Activated CD4-positive, alpha-beta T cell treated with anti-CD3 and anti-CD28 coated beads, Interleukin-10, Interleukin-2, amounts not matched to agents 100 ng/mL and 50 ng/mL, durations not matched to agents 16 hours and 8 hours (primary cell): ENCODE results near the gene DSG2.
"Not testable (repeated sequence)": the region's sequence is repeated elsewhere in the genome, so short reads cannot be mapped to it uniquely, and the experiment has no call there.

Source experiments
- DNase-seq: peaks from one replicate; pipeline ENCODE4 v3.0.0-alpha.2; 2020

DSG2 gene

DNA sequence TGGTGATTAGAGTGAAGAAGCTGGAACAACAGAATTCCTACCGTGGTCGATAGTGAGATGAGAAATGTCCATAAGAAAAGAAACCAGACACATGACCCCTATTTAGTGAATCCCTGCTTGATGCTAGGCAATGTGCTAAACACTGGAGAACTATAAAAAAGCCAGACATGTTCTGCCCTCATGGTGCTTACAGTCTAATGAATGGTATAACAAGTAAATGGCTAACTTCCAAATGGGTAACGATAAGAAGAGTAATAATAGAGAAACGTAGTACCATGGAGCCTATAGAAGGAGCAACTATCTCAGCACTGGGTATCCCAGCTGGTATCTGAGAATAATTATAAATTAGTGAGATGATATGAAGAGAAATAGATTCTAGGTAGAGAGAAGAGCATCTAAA is 5.0 kb downstream of the DSG2 start:
- DNase-seq: no peak

DNA sequence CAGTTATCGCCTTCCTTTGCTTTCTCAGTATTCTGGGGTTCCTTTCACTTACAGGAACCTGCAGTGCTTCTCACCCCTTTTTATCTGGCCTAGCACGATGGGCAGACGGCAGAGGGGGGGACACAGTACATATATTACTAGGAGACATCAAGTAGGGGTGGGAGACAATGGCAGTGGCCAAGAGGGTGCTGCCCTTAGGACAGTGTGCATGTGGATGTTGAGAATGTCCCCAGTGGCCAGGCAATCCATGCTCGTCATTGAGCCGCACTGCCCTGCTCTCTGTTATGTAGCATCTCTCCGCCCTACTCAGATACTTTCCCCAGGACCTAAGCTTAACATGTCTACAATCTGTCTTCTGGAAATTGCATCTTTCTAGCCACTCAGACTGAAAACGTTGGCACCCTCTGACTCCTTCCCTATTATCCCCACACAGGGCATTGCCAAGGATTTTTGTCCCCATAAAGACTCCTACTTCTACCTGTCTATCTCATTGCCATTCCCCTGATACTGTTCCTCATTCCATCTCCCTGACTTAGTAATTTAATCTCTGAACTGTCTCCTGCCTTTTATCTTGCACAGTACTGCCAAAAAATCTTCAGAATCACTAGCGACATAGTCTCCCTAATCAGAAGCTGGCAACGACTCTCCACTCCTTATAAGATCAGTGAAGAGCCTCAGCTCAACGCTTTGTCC is 6.6 kb downstream of the DSG2 start:
- no peak for DNase-seq

DNA sequence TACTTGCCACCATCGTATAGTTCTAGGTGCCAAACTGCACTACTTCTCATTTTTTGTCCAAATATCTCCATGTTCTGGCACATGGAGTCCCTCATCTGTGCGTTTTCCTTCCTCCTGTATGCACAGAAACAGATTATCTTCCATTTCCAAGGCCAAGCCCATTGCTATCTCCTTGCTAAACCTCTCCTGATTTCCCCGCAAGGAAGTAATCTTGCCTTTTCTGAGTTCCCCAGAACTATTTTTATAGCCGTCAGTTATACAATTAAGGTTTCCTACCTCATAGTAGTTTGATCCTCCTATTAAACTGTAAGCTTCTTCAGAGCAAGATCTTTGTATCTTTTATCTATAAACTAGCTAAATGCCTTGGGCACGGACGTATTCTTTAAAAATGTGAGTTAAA is 7.2 kb downstream of the DSG2 start:
- no peak for DNase-seq

DNA sequence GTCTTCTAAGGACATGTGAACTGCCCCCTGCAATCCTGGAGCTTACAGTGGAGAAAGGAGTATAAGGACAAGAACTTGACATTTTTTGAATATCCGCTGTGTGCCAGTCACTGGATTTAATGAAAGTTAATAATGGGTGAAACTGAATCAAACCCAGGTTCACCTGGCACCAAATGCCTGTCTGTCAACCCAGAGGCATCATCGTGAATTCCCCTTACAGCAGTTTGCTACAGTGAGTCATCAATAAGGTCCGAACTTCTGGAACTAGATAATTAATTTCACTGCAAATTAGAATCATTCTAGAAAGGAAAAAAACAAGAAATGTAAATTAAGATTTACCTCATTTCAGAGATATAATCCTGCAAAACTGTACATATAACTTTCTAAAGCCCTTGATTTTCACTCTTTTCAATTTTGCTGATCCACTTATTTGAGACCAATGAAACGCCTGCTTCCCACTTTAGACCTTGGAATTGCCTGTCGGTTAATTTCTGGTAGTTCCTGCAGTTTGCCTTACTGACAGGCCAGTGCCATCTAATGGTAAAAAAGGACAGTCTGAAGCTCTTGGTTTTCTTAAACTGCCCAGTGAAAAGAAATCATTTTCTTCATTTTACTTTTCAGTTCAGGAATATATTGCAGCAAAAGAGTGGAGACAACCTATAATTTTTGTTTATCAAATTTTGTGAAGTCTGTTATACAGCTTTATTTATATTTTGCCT is 8.2 kb downstream of the DSG2 start:
- no peak for DNase-seq

DNA sequence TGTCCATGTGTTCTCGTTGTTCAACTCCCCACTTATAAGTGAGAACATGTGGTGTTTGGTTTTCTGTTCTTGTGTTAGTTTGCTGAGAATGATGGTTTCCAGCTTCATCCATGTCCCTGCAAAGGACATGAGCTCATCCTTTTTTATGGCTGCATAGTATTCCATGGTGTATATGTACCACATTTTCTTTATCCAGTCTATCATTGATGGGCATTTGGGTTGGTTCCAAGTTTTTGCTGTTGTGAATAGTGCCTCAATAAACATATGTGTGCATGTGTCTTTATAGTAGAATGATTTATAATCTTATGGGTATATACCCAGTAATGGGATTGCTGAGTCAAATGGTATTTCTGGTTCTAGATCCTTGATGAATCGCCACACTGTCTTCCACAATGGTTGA is 9.1 kb downstream of the DSG2 start:
- DNase-seq: not testable (repeated sequence)

DNA sequence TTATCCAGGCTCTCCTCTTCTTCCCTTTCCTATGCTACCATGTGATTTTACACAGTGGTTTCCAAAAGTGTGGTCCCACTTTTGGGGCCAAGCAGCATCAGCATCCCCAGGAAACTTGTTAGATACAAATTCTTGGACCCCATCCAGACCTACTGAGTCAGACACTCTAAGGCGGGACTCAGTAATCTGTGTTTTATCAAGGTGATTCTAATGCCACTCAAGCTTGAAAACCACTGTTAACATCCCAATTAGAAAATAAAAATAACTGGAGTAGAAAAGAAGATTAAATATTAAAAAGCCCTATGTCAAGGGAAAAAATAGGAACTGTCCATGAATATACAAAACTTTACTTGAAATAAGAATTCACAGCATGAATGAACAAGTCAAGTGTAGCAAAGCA is 10.8 kb downstream of the DSG2 start:
- no peak for DNase-seq

DNA sequence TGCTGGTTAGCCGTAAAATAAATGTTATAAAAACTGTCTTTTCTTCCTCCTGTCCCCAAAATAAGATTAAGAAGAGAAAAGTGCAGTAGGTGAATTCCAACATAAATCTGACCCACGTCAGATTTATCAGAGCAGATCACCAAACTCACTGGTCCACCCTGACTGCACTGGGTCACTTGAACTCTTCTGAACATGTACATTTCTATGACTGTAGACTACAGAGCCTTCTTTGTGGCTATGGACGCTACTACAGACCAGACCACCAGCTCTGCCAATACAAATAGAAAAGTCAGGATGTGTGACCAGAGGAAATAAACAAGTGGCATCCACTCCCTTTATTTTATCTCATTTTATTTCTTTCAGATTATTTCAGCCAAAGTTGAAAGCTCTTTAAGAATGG is 11.6 kb downstream of the DSG2 start:
- DNase-seq: no peak

DNA sequence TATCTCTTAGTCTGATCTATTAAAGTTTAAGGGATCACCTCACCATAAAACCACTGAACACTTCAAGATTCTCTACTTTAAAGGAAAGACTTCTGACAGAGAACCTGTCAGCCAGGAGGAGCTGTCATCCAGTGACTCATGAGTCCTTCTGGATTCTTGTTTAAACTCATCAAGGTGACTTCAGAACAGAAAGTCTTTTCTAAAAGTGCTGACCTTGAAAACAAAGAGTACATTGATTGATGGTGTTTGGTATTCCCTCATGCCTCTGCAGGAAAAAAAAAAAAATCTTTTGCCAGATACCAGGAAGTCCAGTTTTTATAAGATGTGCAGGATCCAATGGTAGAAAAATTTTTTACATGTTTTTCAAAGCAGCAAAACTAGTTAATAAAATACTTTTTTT is 12.3 kb downstream of the DSG2 start:
- DNase-seq: no peak

DNA sequence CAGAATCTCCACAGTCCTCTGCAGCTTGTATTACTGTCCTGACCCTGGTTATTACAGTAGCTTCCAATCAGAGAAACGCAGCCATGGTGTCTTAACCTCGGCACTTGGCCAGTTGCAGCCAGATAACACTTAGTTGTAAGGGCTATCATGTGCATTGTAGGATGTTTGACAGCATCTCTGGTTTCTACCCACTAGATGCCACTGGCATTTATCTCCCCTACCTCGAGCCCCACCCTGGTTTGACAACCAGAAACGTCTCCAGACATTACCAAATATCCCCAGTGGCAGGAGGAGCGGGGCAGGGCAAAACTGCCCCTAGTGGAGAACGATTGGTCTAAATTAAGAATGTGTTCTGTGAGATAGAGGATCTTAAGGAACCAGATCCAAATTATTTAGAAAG is 13.1 kb downstream of the DSG2 start:
- no peak for DNase-seq

DNA sequence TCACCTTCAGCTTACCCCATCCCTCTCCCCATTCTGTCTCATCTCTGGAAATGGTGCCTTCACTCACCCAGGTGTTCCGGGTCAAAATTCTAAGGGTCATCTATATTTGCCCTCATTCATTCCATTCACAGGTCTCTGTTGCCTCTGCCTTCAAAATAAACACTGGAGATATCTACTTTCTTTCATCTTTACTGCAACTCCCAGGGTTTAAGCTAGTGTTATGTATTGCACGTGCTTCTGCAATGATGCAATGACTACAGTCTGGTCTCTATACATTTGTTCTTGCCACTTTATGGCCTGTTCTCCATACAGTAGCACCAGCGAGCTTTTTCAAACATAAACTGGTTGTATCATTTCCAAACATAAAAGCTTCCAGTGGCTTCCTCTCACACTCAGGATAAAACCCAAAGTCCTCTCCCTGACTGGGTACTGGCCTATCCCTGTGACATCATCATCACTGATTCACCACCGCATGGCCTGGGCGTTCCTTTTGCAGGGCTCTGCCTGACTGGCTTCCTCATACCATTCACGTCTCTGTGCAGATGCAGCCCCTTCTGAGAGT is 14.3 kb downstream of the DSG2 start:
- no peak for DNase-seq

DNA sequence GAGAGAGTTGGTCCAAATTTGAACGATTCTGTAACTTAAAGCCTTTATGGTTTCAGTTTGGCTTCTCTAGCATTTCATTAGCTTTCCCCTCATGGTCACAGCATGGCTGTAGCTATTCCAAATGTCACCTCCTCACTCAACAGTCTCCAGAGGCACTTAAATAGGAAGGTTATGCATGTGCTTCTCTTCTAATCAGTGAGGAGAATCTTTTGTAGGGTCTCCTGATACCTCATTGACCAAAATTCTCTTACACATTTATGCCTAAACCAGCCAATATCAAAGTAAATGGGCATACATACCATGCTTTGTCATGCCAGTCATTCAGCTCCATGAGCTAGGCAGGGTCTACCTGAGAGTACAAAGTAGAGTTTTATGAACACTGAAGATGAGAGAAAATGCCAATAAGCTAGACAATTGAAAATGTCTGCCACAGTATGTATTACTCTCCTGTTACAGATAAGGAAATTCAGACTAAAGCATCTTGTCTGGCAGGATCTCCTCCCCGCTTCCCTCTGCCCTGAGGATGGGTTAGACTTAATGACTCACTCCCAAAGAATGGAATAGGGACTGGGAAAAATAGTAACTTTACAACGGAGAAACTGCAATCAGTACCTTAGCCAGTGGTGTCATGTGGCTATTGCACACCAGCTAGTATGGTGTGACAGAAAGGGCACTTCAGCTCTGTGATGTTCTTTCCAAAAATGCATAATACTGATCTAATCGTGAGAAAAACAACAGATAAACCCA is 15.4 kb downstream of the DSG2 start:
- no peak for DNase-seq

DNA sequence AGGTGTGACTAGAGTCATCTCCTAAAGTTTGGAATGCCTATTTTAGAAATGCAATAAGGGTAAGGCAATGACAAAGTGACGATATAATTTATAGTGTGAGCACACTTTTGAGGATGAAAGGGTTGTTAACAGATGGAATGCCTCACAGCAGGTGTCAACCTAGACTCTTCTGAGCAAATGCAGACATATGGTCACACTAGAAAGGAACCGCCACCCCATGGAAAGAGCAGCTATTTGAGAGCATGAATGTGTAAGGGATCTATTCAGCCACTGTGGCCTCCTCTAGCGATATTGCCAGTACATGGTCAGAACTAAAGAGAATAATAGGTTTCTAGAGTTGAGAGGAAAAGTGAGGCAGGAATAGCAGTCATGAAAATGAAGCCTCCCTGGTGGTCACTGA is 18.5 kb downstream of the DSG2 start:
- DNase-seq: no peak

DNA sequence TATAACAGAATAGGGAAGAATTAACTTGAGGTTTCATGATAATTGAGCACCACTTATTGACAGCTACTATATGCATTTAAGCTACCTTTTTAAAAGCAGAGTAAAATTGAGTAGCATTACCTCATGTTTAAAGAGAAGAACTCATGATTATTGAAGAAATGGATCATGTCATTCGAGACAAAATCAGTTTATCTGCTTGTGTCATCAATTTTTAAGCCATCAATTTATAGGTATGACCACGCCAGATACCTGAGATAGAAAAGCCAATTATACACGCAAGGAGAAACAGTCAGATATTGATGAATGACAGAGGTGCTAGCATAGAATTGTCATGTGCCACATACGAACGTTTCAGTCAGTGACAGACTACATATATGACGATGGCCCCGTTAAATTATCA is 28.4 kb downstream of the DSG2 start:
- no peak for DNase-seq

DNA sequence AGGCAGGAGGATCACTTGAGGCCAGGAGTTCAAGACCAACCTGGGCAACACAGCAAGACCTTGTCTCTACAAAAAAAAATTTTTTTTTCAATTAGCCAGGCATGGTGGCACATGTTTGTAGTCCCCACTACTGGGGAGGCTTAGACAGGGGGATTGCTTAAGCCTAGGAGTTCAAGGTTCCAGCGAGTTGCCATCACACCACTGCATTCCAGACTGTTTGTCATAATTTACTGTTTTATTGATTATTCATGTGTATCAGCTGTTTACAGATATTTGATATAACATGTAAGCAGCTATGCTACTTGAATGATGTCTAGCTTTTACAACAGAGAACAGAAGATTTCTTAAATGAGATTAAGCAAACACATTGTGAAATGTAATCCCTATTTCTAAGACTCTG is 35.3 kb downstream of the DSG2 start:
- no peak for DNase-seq

DNA sequence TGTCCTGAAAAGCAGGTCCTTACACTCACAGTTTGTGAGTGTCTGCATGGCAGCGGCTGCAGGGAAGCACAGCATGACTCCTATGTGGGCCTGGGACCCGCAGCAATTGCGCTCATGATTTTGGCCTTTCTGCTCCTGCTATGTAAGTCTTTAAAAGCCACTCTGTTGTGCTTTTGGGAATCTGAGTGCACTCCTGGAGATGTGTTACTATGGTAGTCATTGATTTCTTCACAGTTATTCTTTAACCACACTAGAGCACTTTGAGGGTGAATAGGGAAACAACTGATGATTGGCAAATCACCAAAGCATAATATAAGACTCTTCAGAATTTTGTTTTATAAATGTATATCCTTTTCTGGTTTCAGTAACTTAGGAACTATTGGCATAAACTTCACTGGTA is 40.9 kb downstream of the DSG2 start:
- DNase-seq: no peak

DNA sequence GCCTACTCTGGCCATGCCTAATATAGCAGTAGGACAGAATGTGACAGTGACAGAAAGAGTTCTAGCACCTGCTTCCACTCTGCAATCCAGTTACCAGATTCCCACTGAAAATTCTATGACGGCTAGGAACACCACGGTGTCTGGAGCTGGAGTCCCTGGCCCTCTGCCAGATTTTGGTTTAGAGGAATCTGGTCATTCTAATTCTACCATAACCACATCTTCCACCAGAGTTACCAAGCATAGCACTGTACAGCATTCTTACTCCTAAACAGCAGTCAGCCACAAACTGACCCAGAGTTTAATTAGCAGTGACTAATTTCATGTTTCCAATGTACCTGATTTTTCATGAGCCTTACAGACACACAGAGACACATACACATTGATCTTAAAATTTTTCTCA is 48.5 kb downstream of the DSG2 start:
- no peak for DNase-seq

DNA sequence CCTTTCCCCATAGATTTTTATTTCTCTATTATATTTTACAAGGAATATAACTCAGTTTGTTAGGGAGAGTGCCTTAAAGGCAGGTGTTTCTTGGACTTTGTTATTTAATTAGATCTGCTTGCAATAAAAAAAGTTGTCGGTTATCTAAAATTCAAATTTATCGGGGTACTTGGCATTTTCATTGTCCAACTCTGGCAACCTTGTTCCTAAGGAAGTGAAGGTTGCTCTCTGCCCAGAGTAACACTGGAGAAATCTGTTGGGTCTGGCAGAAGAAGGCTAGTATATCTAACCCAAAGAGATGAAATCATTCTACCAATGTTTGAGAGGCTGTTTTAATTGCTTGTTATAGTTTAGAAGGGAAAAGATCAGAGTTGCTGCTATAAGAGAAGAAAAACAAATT is 50.9 kb downstream of the DSG2 start:
- no peak for DNase-seq

DNA sequence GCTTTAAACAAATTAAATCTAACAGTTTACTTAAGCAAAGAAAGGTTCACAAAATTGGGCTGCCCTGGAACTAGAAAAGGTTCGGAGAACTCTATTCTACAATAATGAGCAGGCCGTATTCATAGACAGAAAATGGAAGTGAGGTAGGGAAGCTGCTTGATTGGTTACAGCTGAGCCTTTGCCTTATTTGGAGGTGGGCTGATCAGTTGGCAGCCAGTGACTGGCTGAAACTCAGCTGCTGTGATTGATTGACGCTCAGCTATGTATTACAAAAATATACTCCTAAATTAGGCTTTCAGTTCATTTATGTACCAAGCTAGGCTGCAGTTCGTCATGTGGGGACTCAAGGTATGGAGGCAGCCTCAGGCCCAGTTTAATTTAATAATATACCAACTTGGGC is 51.4 kb downstream of the DSG2 start:
- DNase-seq: no peak

DNA sequence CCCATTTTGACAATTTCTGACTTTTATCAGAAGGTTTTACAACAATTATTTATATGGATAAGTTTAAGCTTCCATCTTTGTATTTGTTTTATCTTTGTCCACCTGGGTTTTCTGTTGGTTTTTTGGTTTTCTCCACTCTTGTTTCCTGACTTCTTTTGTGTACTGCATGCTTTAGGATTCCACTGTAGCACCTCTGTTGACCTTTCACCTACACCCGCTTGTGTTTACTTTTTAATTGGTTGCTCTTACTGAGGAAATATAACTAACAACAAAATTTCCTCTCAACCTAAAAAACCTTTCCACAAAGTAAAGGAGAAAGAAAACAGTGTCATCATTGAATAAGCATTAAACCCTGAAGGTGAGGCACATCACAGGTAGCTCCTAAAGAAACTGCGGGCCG is 53.9 kb downstream of the DSG2 start:
- DNase-seq: no peak

DNA sequence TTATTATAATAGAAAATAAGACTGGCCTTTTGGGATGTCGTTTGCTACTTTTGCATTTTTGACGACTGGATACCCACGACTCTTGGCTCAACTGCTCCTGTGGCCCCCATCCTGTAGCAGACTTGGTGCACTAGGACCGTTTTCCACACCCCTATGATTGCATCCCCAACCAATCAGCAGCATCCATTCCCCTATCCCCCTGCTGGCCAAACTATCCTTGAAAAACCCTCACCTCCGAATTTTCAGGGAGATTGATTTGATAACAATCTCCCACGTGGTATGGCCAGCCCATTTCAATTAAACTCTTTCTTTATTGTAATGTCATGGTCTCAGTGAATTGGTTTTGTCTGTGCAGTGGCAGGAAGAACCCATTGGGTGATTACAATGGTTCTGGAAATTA is 55.8 kb downstream of the DSG2 start:
- DNase-seq: no peak

DNA sequence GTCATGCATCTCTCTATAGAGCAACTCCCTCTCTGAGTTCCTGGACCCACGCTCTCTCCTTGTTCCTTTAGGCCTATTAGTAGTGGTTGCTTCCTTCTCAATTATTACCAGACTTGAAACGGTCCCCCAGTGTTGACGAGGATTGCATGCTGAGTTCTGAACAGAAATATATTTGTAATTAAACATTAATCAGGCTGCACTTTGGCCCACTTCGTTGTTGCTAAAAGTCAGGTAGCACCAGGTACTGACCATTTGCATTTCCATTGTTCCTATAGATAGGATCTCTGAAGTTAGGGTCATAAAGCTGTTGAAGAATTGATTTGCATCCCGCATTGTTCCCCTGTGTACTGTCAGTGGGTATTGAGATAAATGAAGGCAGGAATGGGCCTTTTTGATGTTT is 56.8 kb downstream of the DSG2 start:
- no peak for DNase-seq

DNA sequence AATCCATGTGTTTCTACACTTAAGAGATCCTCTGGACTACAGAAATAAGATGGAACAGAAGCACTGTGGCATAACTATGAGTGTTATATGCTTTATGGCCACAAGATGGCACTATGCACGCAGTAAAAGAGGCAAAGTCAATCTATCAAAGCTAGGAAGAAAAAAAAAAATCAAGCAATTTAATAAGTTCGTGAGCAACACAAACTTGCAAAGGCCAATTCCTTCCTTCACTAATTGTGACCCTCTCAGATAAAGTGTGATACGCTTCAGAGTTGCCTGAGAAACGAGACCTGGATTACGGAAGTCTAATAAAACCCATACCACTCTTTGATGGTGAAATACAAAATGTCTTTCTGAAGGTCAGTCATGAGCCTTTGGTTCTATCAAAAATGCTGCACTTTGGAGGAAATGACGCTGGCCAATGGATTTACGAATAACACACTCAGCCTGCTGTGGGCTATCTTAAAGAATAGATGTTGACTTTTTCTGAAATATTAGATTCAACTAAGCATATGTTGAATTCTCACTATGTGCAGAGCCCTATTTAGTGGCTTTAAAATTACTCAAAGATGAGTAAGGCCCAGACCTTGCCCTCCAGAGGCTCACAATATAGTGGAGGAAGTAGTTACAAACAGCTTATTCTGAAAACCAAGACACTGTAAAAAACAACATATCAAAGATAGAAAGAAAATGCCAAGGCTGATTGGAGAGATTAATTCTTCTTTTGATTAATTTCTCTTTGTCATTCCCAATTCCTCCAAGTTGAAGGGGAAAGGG is 58.2 kb downstream of the DSG2 start:
- DNase-seq: peak; percentile 61

DNA sequence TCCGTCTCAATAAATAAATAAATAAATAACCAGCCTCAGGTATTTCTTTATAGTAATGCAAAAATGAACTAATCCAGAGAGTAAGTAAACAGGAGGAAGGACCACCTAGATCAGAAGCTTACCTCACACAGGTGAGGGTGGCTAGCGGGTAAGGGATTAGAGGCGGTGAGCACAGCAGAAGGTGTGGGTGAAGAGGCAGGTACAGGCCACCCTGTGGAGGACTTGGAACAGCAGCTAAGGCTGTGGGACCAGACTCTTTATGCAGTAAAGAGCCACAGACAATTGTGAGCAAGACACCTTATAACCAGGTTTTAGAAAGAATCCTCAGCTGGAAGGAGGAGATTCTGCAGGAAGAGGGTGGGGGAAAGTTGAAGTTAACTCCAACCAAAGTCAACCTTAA is 59.5 kb downstream of the DSG2 start:
- no peak for DNase-seq
